GM12891 (cell line): ENCODE measurements around the gene TTLL8.
A peak's percentile ranks its signal among the peaks of the same experiment; 100 is the strongest.
"Not testable (repeated sequence)": the region's sequence is repeated elsewhere in the genome, so short reads cannot be mapped to it uniquely, and the experiment has no call there.

Experiments
- DNase-seq: peaks from one replicate; pipeline ENCODE4 v3.0.0; 2011; ENCODE audit warnings: low spot score; ENCODE audit not compliant: insufficient read length
- FAIRE-seq: peaks from 2 replicates; lab custom pipeline; 2011; peaks lifted over from hg19 to GRCh38; lab: Jason Lieb, UNC
- PAX5 ChIP-seq: IDR thresholded peaks from 2 replicates; pipeline ENCODE4 v1.6.1; 2011; ENCODE audit warnings: low read length, moderate library complexity, mild to moderate bottlenecking; ENCODE audit not compliant: insufficient read depth, severe bottlenecking
- POLR2A ChIP-seq: IDR thresholded peaks from 2 replicates; pipeline ENCODE4 v1.6.1; 2011; ENCODE audit warnings: low read depth, low read length, control low read depth
- POLR2AphosphoS5 ChIP-seq: IDR thresholded peaks from 2 replicates; pipeline ENCODE4 v1.6.1; 2011; ENCODE audit warnings: low read depth, low read length, control low read depth
- POU2F2 ChIP-seq: IDR thresholded peaks from 2 replicates; pipeline ENCODE4 v1.6.1; 2011; ENCODE audit warnings: low read depth, mild to moderate bottlenecking, control low read depth, low read length, moderate library complexity
- SPI1 ChIP-seq: IDR thresholded peaks from 2 replicates; pipeline ENCODE4 v1.6.1; 2011; ENCODE audit warnings: low read depth, low read length, control low read depth
- TAF1 ChIP-seq: IDR thresholded peaks from 2 replicates; pipeline ENCODE4 v1.6.1; 2011; ENCODE audit warnings: low read depth, low read length, control low read depth

The TTLL8 gene

GRCh38 chr22:49991907-49992533 is 66.1 kb downstream of the TTLL8 start:
- FAIRE-seq (no peak), DNase-seq (no peak)
- TF ChIP-seq POLR2A (no peak), POU2F2 (no peak)

- DNase-seq (no peak), FAIRE-seq (no peak)
- TF ChIP-seq PAX5 (no peak), POLR2AphosphoS5 (no peak), TAF1 (no peak), POU2F2 (no peak), SPI1 (no peak), POLR2A (no peak)
Measured at GRCh38 chr22:49991167-49991566, 66.9 kb downstream of the TTLL8 start.

- FAIRE-seq = not testable (repeated sequence)
Measured at GRCh38 chr22:49989826-49990225, 68.3 kb downstream of the TTLL8 start.

DNA sequence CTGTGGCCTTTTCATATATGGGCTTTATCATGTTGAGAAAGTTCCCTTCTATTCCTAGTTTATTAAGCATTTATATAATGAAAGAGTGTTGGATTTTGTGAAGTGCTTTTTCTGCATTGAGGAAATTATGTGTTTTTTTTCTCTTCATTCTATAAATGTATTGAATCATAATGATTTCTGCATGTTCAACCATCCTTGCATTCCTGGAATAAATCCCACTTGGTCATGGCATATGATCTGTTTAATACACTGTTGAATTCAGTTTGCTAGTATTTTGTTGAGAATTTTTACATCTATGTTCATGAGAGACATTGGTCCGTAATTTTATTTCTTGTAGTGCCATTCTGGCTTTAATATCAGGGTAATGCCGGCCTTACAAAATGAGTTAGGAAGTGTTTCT is 71.8 kb downstream of the TTLL8 start:
- TF ChIP-seq TAF1 (no peak), SPI1 (no peak), POU2F2 (no peak), PAX5 (no peak), POLR2A (no peak), POLR2AphosphoS5 (no peak)
- FAIRE-seq = no peak

More at GRCh38 chr22:49989826-49990225, 68.3 kb downstream of the TTLL8 start:
- DNase-seq = not testable (repeated sequence)

DNA sequence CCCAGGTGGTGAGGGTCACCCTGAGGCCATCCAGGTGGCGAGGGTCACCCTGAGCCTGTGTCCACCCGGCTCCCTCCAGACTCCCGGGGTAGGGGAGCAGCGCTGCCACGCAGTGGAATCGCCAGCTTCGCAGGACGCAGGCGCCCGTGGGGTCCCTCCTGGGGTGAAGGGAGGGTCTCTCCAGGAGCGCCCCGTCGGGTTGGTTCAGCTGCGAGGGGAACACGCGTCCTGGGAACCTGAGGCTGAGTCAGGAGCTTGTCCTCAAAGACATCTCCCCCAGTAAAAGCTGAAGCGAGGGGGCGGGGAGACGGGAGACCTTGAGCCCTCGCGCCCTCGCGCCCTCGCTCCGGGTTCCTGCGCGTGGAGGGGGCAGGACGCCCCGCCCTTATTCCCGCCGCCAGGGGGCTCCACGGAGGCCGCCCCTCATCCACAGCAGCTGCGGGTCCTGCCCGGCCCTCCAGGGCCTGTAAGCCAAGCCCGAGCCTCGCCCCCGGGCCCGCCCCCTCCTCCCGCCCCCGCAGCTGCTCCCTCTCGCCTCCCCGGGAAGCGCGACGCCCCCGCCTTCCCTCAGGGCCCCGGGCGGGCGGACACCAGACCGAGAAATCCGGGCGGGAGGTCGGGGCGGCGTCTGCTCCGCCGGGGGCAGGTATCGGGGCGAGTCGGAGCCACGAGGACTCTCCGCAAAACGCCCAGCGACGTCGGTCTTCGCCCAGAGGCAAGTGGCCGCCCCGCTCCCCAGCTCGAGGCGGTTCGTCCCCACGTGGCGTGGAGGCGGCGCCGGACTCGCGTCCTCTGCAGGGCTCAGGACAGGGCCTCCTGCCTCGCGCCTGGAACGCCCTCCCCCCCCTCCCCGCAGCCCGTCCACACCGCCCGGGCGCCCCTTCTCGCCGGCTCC is 74.7 kb downstream of the TTLL8 start:
- no peak for TF ChIP-seq POLR2AphosphoS5
- TF ChIP-seq POU2F2 = no peak
- TF ChIP-seq TAF1 = no peak
- TF ChIP-seq SPI1 = no peak
- no peak for TF ChIP-seq POLR2A
- no peak for TF ChIP-seq PAX5
- FAIRE-seq (no peak), DNase-seq (no peak)

More for the DNA sequence above, 71.8 kb downstream of the TTLL8 start:
- no peak for DNase-seq

DNA sequence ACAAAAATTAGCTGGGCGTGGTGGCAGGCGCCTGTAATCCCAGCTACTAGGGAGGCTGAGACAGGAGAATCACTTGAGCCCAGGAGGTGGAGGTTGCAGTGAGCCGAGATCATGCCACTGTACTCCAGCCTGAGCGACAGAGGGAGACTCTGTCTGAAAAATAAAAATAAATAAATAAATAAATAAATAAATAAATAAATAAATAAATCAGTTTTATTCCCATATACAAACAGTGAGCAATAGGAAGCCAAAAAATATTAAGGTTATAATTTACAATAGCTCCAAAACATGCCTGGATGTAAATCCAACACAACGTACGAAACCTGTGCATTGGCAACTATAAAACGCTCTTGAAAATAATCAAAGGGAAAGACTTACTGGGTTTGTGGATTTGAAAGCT is 76.3 kb downstream of the TTLL8 start:
- not testable (repeated sequence) for FAIRE-seq

GRCh38 chr22:49979587-49980264 is 78.4 kb downstream of the TTLL8 start:
- TF ChIP-seq PAX5 = no peak
- no peak for TF ChIP-seq POLR2A
- TF ChIP-seq SPI1 = no peak
- TF ChIP-seq TAF1 = no peak
- TF ChIP-seq POU2F2 = no peak
- TF ChIP-seq POLR2AphosphoS5 = no peak
- FAIRE-seq = peak; percentile 41
- DNase-seq = no peak

More for the DNA sequence above, 76.3 kb downstream of the TTLL8 start:
- DNase-seq = not testable (repeated sequence)

- FAIRE-seq = no peak
- no peak for DNase-seq
- TF ChIP-seq TAF1 (no peak), SPI1 (no peak), POU2F2 (no peak), POLR2A (no peak), POLR2AphosphoS5 (no peak), PAX5 (no peak)
Measured at GRCh38 chr22:49977578-49977977, 80.5 kb downstream of the TTLL8 start.

- TF ChIP-seq SPI1 = peak; percentile 92
- TF ChIP-seq POU2F2 = peak; percentile 71; the same call in 1 of the 2 replicates
- no peak for TF ChIP-seq POLR2AphosphoS5
- FAIRE-seq (peak; percentile 84), DNase-seq (no peak)
Measured at GRCh38 chr22:49976439-49977175, 81.5 kb downstream of the TTLL8 start.
